Karpas-422 (cell line): ENCODE data around the gene SLC10A7. TPM values are rescaled to one million over a fixed set of nuclear protein-coding genes. Genes with fewer than 3 reads are reported as not detected.

Source experiments
- DNase-seq: peaks from one replicate; pipeline ENCODE4 v3.0.0-alpha.2; 2015
- H2AFZ ChIP-seq: fragments of 200-600 bp; sonication (generic); 2 replicates; pipeline ENCODE4 v1.6.1; 2014; ENCODE audit warnings: antibody characterized with exemption, low read length, mixed read lengths
- H3K27ac ChIP-seq: fragments of 200-600 bp; sonication (generic); 2 replicates; pipeline ENCODE4 v1.5.1; 2014; ENCODE audit warnings: mild to moderate bottlenecking, low read length, moderate library complexity
- H3K27me3 ChIP-seq: fragments of 200-600 bp; sonication (generic); 2 replicates; pipeline ENCODE4 v1.6.1; 2014; ENCODE audit warnings: low read length, mixed read lengths
- H3K36me3 ChIP-seq: fragments of 200-600 bp; sonication (generic); 2 replicates; pipeline ENCODE4 v1.6.1; 2014; ENCODE audit warnings: low read length, mixed read lengths; ENCODE audit not compliant: insufficient read depth
- H3K4me1 ChIP-seq: fragments of 200-600 bp; sonication (generic); 2 replicates; pipeline ENCODE4 v1.6.1; 2014; ENCODE audit warnings: mild to moderate bottlenecking, low read length, mixed read lengths
- H3K4me2 ChIP-seq: fragments of 200-600 bp; sonication (generic); 2 replicates; pipeline ENCODE4 v1.6.1; 2014; ENCODE audit warnings: low read length, low read depth, mild to moderate bottlenecking; ENCODE audit not compliant: poor library complexity, severe bottlenecking
- H3K4me3 ChIP-seq: fragments of 200-600 bp; sonication (generic); 2 replicates; pipeline ENCODE4 v1.5.1; 2014; ENCODE audit warnings: mild to moderate bottlenecking, antibody characterized with exemption, low read length, mixed read lengths
- H3K79me2 ChIP-seq: fragments of 200-600 bp; sonication (generic); 2 replicates; pipeline ENCODE4 v1.6.1; 2014; ENCODE audit warnings: mild to moderate bottlenecking, low read length, mixed read lengths
- H3K9ac ChIP-seq: fragments of 200-600 bp; sonication (generic); 2 replicates; pipeline ENCODE4 v1.6.0; 2014; ENCODE audit warnings: low read length
- H3K9me2 ChIP-seq: fragments of 200-600 bp; sonication (generic), shearing (Covaris generic); replicated peaks from 2 replicates; pipeline ENCODE4 v1.6.0; 2014; ENCODE audit warnings: mild to moderate bottlenecking, low read length, moderate library complexity; ENCODE audit not compliant: insufficient read depth
- H3K9me3 ChIP-seq: fragments of 300-700, 200-600 bp; sonication (generic); 2 replicates; pipeline ENCODE4 v1.6.1; 2014; ENCODE audit warnings: low read length, mixed read lengths
- H4K20me1 ChIP-seq: fragments of 200-600 bp; sonication (generic); 2 replicates; pipeline ENCODE4 v1.6.1; 2014; ENCODE audit warnings: mild to moderate bottlenecking, antibody characterized with exemption, low read length, low read depth; ENCODE audit not compliant: insufficient read depth
- total RNA-seq: library from RNA; depleted of rRNA; stranded (reverse); fragments of >200 nt; shearing (Covaris generic); gene quantifications from 2 replicates; pipeline ENCODE4 v1.2.3, GENCODE V29; 2014; ENCODE audit warnings: low replicate concordance

The SLC10A7 gene
- total RNA-seq, 1 experiment from 2014 or later, result 26.6 TPM

GRCh38 chr4:146488495-146489174, 33.1 kb downstream of the SLC10A7 start:
- H3K9ac ChIP-seq, result no peak overlapping the region

GRCh38 chr4:146486565-146486964, 35.2 kb downstream of the SLC10A7 start:
- no peaks in the 10 kb centered on the region for H4K20me1 ChIP-seq
- no peaks in the 10 kb centered on the region for H3K9me2 ChIP-seq
- H3K9me3 ChIP-seq, result no peaks in the 10 kb centered on the region
- DNase-seq, result no peak
- H3K27me3 ChIP-seq, result no peaks in the 10 kb centered on the region
- H3K36me3 ChIP-seq, result no peaks in the 10 kb centered on the region
- H3K4me3 ChIP-seq, result no peak overlapping the region
- no peaks in the 10 kb centered on the region for H3K79me2 ChIP-seq
- H3K27ac ChIP-seq, result no peak overlapping the region
- H3K9ac ChIP-seq, result no peak overlapping the region
- no peak overlapping the region for H3K4me2 ChIP-seq
- no peak overlapping the region for H2AFZ ChIP-seq
- H3K4me1 ChIP-seq, result no peaks in the 10 kb centered on the region

More at GRCh38 chr4:146488495-146489174, 33.1 kb downstream of the SLC10A7 start:
- DNase-seq, result no peak
- H2AFZ ChIP-seq, result no peak overlapping the region
- H3K27ac ChIP-seq, result no peak overlapping the region
- H3K4me1 ChIP-seq, result no peaks in the 10 kb centered on the region
- H4K20me1 ChIP-seq, result no peaks in the 10 kb centered on the region
- no peaks in the 10 kb centered on the region for H3K27me3 ChIP-seq
- no peaks in the 10 kb centered on the region for H3K9me2 ChIP-seq
- no peaks in the 10 kb centered on the region for H3K9me3 ChIP-seq
- H3K4me2 ChIP-seq, result no peak overlapping the region
- no peak overlapping the region for H3K4me3 ChIP-seq
- H3K36me3 ChIP-seq, result no peaks in the 10 kb centered on the region
- no peaks in the 10 kb centered on the region for H3K79me2 ChIP-seq

GRCh38 chr4:146485968-146486367, 35.8 kb downstream of the SLC10A7 start:
- Histone ChIP-seq H4K20me1 (no peaks in the 10 kb centered on the region), H3K27ac (no peak overlapping the region), H3K4me2 (no peak overlapping the region), H3K36me3 (no peaks in the 10 kb centered on the region), H3K9ac (no peak overlapping the region), H3K4me3 (no peak overlapping the region), H2AFZ (no peak overlapping the region), H3K79me2 (no peaks in the 10 kb centered on the region), H3K27me3 (no peaks in the 10 kb centered on the region), H3K9me3 (no peaks in the 10 kb centered on the region), H3K9me2 (no peaks in the 10 kb centered on the region), H3K4me1 (no peaks in the 10 kb centered on the region)
- no peak for DNase-seq

- Histone ChIP-seq H3K27me3 (no peaks in the 10 kb centered on the region), H3K9ac (no peak overlapping the region), H3K9me2 (no peaks in the 10 kb centered on the region), H3K79me2 (no peaks in the 10 kb centered on the region), H4K20me1 (0 out of 2 replicates have a peak, but pooled peaks cover 4% of the 10 kb centered on the region), H3K4me2 (no peak overlapping the region), H2AFZ (no peak overlapping the region), H3K36me3 (no peaks in the 10 kb centered on the region), H3K9me3 (no peaks in the 10 kb centered on the region), H3K4me3 (no peak overlapping the region), H3K27ac (no peak overlapping the region), H3K4me1 (no peaks in the 10 kb centered on the region)
- DNase-seq, result no peak
These were observed 39.0 kb downstream of the SLC10A7 start for GRCh38 chr4:146482788-146483187.

GRCh38 chr4:146481246-146481645, 40.5 kb downstream of the SLC10A7 start:
- H3K79me2 ChIP-seq, result no peaks in the 10 kb centered on the region

GRCh38 chr4:146478009-146478408, 43.7 kb downstream of the SLC10A7 start:
- no peaks in the 10 kb centered on the region for H3K9me3 ChIP-seq
- no peaks in the 10 kb centered on the region for H3K4me1 ChIP-seq
- DNase-seq, result no peak
- no peaks in the 10 kb centered on the region for H3K9me2 ChIP-seq
- H3K27ac ChIP-seq, result no peak overlapping the region
- no peak overlapping the region for H3K4me3 ChIP-seq
- no peak overlapping the region for H3K4me2 ChIP-seq
- no peaks in the 10 kb centered on the region for H3K79me2 ChIP-seq
- no peaks in the 10 kb centered on the region for H3K36me3 ChIP-seq
- H3K27me3 ChIP-seq, result no peaks in the 10 kb centered on the region
- no peak overlapping the region for H3K9ac ChIP-seq
- H2AFZ ChIP-seq, result no peak overlapping the region
- H4K20me1 ChIP-seq, result peaks cover 18% of the 10 kb centered on the region; the same call in 1 of the 2 replicates

More at GRCh38 chr4:146481246-146481645, 40.5 kb downstream of the SLC10A7 start:
- no peaks in the 10 kb centered on the region for H3K4me1 ChIP-seq
- H3K36me3 ChIP-seq, result no peaks in the 10 kb centered on the region
- H4K20me1 ChIP-seq, result peaks cover 10% of the 10 kb centered on the region; the same call in 1 of the 2 replicates
- no peak for DNase-seq
- no peak overlapping the region for H3K27ac ChIP-seq
- no peaks in the 10 kb centered on the region for H3K9me3 ChIP-seq
- no peaks in the 10 kb centered on the region for H3K27me3 ChIP-seq
- H3K9ac ChIP-seq, result no peak overlapping the region
- no peaks in the 10 kb centered on the region for H3K9me2 ChIP-seq
- no peak overlapping the region for H3K4me2 ChIP-seq
- H3K4me3 ChIP-seq, result no peak overlapping the region
- H2AFZ ChIP-seq, result no peak overlapping the region

- Histone ChIP-seq H3K4me2 (no peak overlapping the region), H3K9me2 (no peaks in the 10 kb centered on the region), H3K27me3 (no peaks in the 10 kb centered on the region), H3K36me3 (no peaks in the 10 kb centered on the region), H4K20me1 (peaks cover 22% of the 10 kb centered on the region; the same call in 1 of the 2 replicates), H3K4me3 (no peak overlapping the region), H2AFZ (no peak overlapping the region), H3K9ac (no peak overlapping the region), H3K27ac (no peak overlapping the region), H3K4me1 (no peaks in the 10 kb centered on the region), H3K79me2 (no peaks in the 10 kb centered on the region), H3K9me3 (no peaks in the 10 kb centered on the region)
- DNase-seq, result no peak
These were observed 44.7 kb downstream of the SLC10A7 start for GRCh38 chr4:146477054-146477453.

- Histone ChIP-seq H4K20me1 (peaks cover 24% of the 10 kb centered on the region; the same call in 1 of the 2 replicates), H3K27ac (no peak overlapping the region), H3K27me3 (no peaks in the 10 kb centered on the region), H3K9me2 (no peaks in the 10 kb centered on the region), H3K4me2 (no peak overlapping the region), H3K4me3 (no peak overlapping the region), H3K9ac (no peak overlapping the region), H3K4me1 (no peaks in the 10 kb centered on the region), H3K9me3 (no peaks in the 10 kb centered on the region), H2AFZ (no peak overlapping the region), H3K36me3 (no peaks in the 10 kb centered on the region), H3K79me2 (no peaks in the 10 kb centered on the region)
- no peak for DNase-seq
These were observed 49.3 kb downstream of the SLC10A7 start for GRCh38 chr4:146472404-146472803.
